Activated naive CD4-positive, alpha-beta T cell (primary cell): Measurements from ENCODE around the gene GPR68.
"Not testable (repeated sequence)": the region's sequence is repeated elsewhere in the genome, so short reads cannot be mapped to it uniquely, and the experiment has no call there.

Source experiments
- DNase-seq, 4 experiments: peaks; one replicate each; lab custom pipeline; 2025; lab: John Stamatoyannopoulos, UW

GPR68 gene

GRCh38 chr14:91228112-91229004 is 16.1 kb downstream of the GPR68 start:
- peak; percentile 20 to 67 (median 40) for DNase-seq

GRCh38 chr14:91227183-91227628 is 17.3 kb downstream of the GPR68 start:
- no peak for DNase-seq

GRCh38 chr14:91226360-91226759 is 18.1 kb downstream of the GPR68 start:
- not testable (repeated sequence) for DNase-seq

- DNase-seq: no peak
Measured at GRCh38 chr14:91225025-91225424, 19.5 kb downstream of the GPR68 start.

- DNase-seq: no peak
Measured at GRCh38 chr14:91223028-91223783, 21.3 kb downstream of the GPR68 start.

- no peak for DNase-seq
Measured at GRCh38 chr14:91221270-91221669, 23.2 kb downstream of the GPR68 start.

- no peak for DNase-seq
Measured at GRCh38 chr14:91220581-91221000, 23.9 kb downstream of the GPR68 start.

- no peak for DNase-seq
Measured at GRCh38 chr14:91219517-91220389, 24.8 kb downstream of the GPR68 start.

GRCh38 chr14:91218014-91218413 is 26.5 kb downstream of the GPR68 start:
- no peak for DNase-seq

- no peak for DNase-seq
Measured at GRCh38 chr14:91216731-91217226, 27.7 kb downstream of the GPR68 start.

GRCh38 chr14:91215381-91215780 is 29.1 kb downstream of the GPR68 start:
- DNase-seq: no peak

GRCh38 chr14:91214306-91214705 is 30.2 kb downstream of the GPR68 start:
- DNase-seq: no peak

- DNase-seq: no peak
Measured at GRCh38 chr14:91211017-91211416, 33.5 kb downstream of the GPR68 start.

- no peak for DNase-seq
Measured at GRCh38 chr14:91207008-91207407, 37.5 kb downstream of the GPR68 start.

GRCh38 chr14:91205459-91205858 is 39.0 kb downstream of the GPR68 start:
- DNase-seq: no peak

- no peak for DNase-seq
Measured at GRCh38 chr14:91204657-91205056, 39.8 kb downstream of the GPR68 start.

- no peak for DNase-seq
Measured at GRCh38 chr14:91202234-91202974, 42.1 kb downstream of the GPR68 start.

- not testable (repeated sequence) for DNase-seq
Measured at GRCh38 chr14:91200802-91201201, 43.7 kb downstream of the GPR68 start.

GRCh38 chr14:91197631-91198030 is 46.9 kb downstream of the GPR68 start:
- no peak for DNase-seq

- no peak for DNase-seq
Measured at GRCh38 chr14:91195881-91196280, 48.6 kb downstream of the GPR68 start.

- no peak for DNase-seq
Measured at GRCh38 chr14:91193069-91193468, 51.4 kb downstream of the GPR68 start.
